Upper lobe of left lung (tissue), 4 donors: ENCODE results near the gene RPL39.
"Not testable (repeated sequence)": the region's sequence is repeated elsewhere in the genome, so short reads cannot be mapped to it uniquely, and the experiment has no call there.

Source experiments
- CTCF ChIP-seq, 6 experiments: fragments of 450-650 bp in 4 of 6; fragments of 200-600 bp in 2 of 6; sonication (generic) in 2 of 6; IDR thresholded peaks; one replicate each; pipeline ENCODE4 v1.5.1; 2016 to 2019; ENCODE audit warnings: antibody characterized with exemption in 6 of 6
- EP300 ChIP-seq, 4 donors: sonication (generic); formaldehyde crosslinking; IDR thresholded peaks; one replicate each; pipeline ENCODE4 v1.5.1; 2017; ENCODE audit warnings: antibody characterized with exemption in 4 of 4, control low read depth in 2 of 4
- POLR2A ChIP-seq, 4 donors: fragments of 450-650 bp; IDR thresholded peaks; one replicate each; pipeline ENCODE4 v1.5.1; 2016 to 2017; ENCODE audit warnings: antibody characterized with exemption in 4 of 4, mild to moderate bottlenecking in 2 of 4
- POLR2AphosphoS5 ChIP-seq, 2 donors: sonication (generic); formaldehyde crosslinking; IDR thresholded peaks; one replicate each; pipeline ENCODE4 v1.5.1; 2017; ENCODE audit warnings: antibody characterized with exemption in 2 of 2

GRCh38 chrX:119750131-119750530 lies 41.3 kb downstream of the RPL39 start:
- TF ChIP-seq EP300, CTCF, POLR2A, POLR2AphosphoS5 (IDR thresholded peaks at IDR 0.05): not testable (repeated sequence)
